ENCODE data around the gene IDH3B. TPM values are rescaled to one million over a fixed set of nuclear protein-coding genes. Genes with fewer than 3 reads are reported as not detected.

IDH3B gene
- total and polyA plus RNA-seq, 2 donors (not counting 3 experiments of a cell fraction or from before 2014, with no cell fraction given): 86.9 to 177 TPM

DNA sequence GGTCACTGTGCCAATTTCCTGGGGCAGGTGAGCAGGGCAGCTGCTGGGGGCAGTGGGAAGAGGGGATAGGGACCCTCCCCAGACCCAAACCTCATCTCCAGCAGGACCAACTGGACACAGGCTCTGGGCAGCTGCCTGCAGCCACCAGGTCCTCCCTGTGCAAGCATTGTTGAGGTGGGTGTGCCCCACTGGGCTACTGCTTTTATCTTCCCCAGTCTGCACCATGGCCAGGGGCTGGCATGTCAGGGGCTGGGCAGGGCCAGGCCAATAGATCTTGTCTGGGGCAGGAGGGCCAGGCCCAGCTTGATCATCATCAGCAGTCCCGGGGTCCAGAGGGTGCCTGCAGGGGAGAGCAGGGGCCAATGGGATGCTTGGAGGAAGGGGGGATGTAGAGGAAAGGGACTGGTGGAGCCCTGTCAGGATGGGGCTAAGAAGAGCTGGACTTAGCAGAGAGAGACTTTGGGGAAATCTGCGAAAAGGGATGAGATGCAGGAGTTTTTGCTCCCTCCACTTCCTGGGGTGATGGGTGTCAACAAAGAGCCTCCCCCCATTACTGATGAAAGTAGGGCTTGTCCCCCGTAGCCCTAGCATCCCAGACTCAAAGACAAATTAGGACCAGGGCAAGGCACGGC, 34.3 kb upstream of the IDH3B start:
- H3K4me3 ChIP-seq (replicated peaks in 1 of 3; ENCODE audit: insufficient read depth in 1 of 3, low read depth in 1 of 3, low read length in 3 of 3): no peak overlapping the region
- FAIRE-seq: no peak
- H3K4me1 ChIP-seq (ENCODE audit: control insufficient read depth, extremely low read depth, insufficient read depth, low read length): no peaks in the 10 kb centered on the region
- TF ChIP-seq GATA2 (IDR thresholded peaks at IDR 0.05; ENCODE audit: insufficient read depth, insufficient read length, low read depth, low read length) (no peak), JUN (IDR thresholded peaks at IDR 0.05; ENCODE audit: borderline replicate concordance, insufficient read depth, insufficient read length, low read depth) (no peak), POLR2A (IDR thresholded peaks at IDR 0.05; ENCODE audit: low read depth, low read length) (no peak), FOS (IDR thresholded peaks at IDR 0.05; ENCODE audit: borderline replicate concordance, insufficient read depth, low read length) (no peak), POLR2AphosphoS5 (IDR thresholded peaks at IDR 0.05; ENCODE audit: insufficient read depth, low read depth, low read length) (no peak), EZH2 (IDR thresholded peaks at IDR 0.05; ENCODE audit: borderline replicate concordance, low read depth, low read length, severe bottlenecking) (no peak), MYC (IDR thresholded peaks at IDR 0.05; ENCODE audit: low read depth, low read length) (no peak)
- TF ChIP-seq, protein P1, sequence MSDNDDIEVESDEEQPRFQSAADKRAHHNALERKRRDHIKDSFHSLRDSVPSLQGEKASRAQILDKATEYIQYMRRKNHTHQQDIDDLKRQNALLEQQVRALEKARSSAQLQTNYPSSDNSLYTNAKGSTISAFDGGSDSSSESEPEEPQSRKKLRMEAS (IDR thresholded peaks at IDR 0.05; ENCODE audit: insufficient read depth, insufficient read length): no peak
- TF ChIP-seq, protein P2, sequence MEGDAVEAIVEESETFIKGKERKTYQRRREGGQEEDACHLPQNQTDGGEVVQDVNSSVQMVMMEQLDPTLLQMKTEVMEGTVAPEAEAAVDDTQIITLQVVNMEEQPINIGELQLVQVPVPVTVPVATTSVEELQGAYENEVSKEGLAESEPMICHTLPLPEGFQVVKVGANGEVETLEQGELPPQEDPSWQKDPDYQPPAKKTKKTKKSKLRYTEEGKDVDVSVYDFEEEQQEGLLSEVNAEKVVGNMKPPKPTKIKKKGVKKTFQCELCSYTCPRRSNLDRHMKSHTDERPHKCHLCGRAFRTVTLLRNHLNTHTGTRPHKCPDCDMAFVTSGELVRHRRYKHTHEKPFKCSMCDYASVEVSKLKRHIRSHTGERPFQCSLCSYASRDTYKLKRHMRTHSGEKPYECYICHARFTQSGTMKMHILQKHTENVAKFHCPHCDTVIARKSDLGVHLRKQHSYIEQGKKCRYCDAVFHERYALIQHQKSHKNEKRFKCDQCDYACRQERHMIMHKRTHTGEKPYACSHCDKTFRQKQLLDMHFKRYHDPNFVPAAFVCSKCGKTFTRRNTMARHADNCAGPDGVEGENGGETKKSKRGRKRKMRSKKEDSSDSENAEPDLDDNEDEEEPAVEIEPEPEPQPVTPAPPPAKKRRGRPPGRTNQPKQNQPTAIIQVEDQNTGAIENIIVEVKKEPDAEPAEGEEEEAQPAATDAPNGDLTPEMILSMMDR (IDR thresholded peaks at IDR 0.05; ENCODE audit: extremely low read depth in 1 of 2, insufficient read depth in 1 of 2, low read depth in 1 of 2, low read length in 2 of 2): no peak
- no peaks in the 10 kb centered on the region for H3K9me1 ChIP-seq (replicated peaks; ENCODE audit: control insufficient read depth, extremely low read depth, insufficient read depth, low read length)
- peaks cover 34 to 47% of the 10 kb centered on the region in 2 experiments for H3K27me3 ChIP-seq (ENCODE audit: control insufficient read depth in 2 of 2, insufficient read depth in 2 of 2, low read length in 2 of 2)
- H2AFZ ChIP-seq (ENCODE audit: low read depth, low read length): no peak overlapping the region
- no peak overlapping the region for H3K27ac ChIP-seq (ENCODE audit: insufficient read depth, low read depth, low read length)
- H3K9me3 ChIP-seq (replicated peaks; ENCODE audit: control insufficient read depth, insufficient read depth, low read length): no peaks in the 10 kb centered on the region
- dilution Hi-C loops (cut with MboI; ENCODE audit: extremely low pct_ligation_motif_present, low sequenced_read_pairs) (no loop called here), intact Hi-C loops (cut with micrococcal nuclease) (no loop called here)
- ChIA-PET POLR2A (no interaction called here), CTCF (no interaction called here)
- BruUV-seq (replicated peaks): no TSS peak
- no peak overlapping the region for H3K9ac ChIP-seq (replicated peaks; ENCODE audit: extremely low read depth, insufficient read depth, low read length)
- no peaks in the 10 kb centered on the region for H3K36me3 ChIP-seq (ENCODE audit: control insufficient read depth in 2 of 2, extremely low read depth in 1 of 2, insufficient read depth in 2 of 2, low read length in 2 of 2)
- H4K20me1 ChIP-seq (replicated peaks; ENCODE audit: control insufficient read depth, extremely low read depth, insufficient read depth, low read length): peaks cover 2% of the 10 kb centered on the region
- no peak overlapping the region for H3K4me2 ChIP-seq (ENCODE audit: insufficient read depth, low read length)
- no peaks in the 10 kb centered on the region for H3K79me2 ChIP-seq (ENCODE audit: control insufficient read depth, insufficient read depth, low read length)
- no peak for DNase-seq (ENCODE audit: low read depth, low spot score)
